ENCODE data around the gene UBE2J2.

UBE2J2 gene

GRCh38 chr1:1208713-1209433 lies 64.8 kb downstream of the UBE2J2 start:
- peak; percentile 36 to 42 for DNase-seq

- DNase-seq: no peak
Measured at GRCh38 chr1:1207571-1207892, 66.1 kb downstream of the UBE2J2 start.

GRCh38 chr1:1206966-1207531 lies 66.6 kb downstream of the UBE2J2 start:
- no peak for DNase-seq

- no peak for DNase-seq
Measured at GRCh38 chr1:1206376-1206965, 67.2 kb downstream of the UBE2J2 start, which contains the start of gene TNFRSF18. TSS of gene TNFRSF18 (minus strand) at chr1:1206592. CDS start at chr1:1206571, 21 bp downstream.

- DNase-seq: peak in 1 of 2 donors; percentile 34
Measured at GRCh38 chr1:1205769-1206375, 67.8 kb downstream of the UBE2J2 start.

GRCh38 chr1:1204998-1205768 lies 68.5 kb downstream of the UBE2J2 start:
- DNase-seq: no peak

- DNase-seq: no peak
Measured at GRCh38 chr1:1204425-1204920, 69.2 kb downstream of the UBE2J2 start.

All from inflammatory macrophage treated with lipopolysaccharide for 1 hour (primary cell).